K562 (cell line): Measurements from ENCODE around the gene EFNA1. TPM values are rescaled to one million over a fixed set of nuclear protein-coding genes. Genes with fewer than 3 reads are reported as not detected.
A peak's percentile ranks its signal among the peaks of the same experiment; 100 is the strongest.

Source experiments
- ASH1L ChIP-seq: fragments of 450-650 bp; IDR thresholded peaks from 2 replicates; pipeline ENCODE4 v1.6.1; 2018; ENCODE audit warnings: borderline replicate concordance, mild to moderate bottlenecking, low read depth; ENCODE audit not compliant: partially characterized antibody
- BHLHE40 ChIP-seq: IDR thresholded peaks from 2 replicates; pipeline ENCODE4 v1.6.1; 2011; ENCODE audit warnings: low read length, improper control_type of control experiment
- DDX20 ChIP-seq: fragments of 450-650 bp; IDR thresholded peaks from 2 replicates; pipeline ENCODE4 v1.6.1; 2016; ENCODE audit warnings: missing genetic modification characterization, low read depth, mild to moderate bottlenecking, missing compliant biosample characterization, moderate library complexity
- FIP1L1 ChIP-seq: fragments of 200-400 bp; formaldehyde crosslinking; IDR thresholded peaks from 2 replicates; pipeline ENCODE4 v1.6.1; 2018; ENCODE audit warnings: mild to moderate bottlenecking, low read depth, low read length; ENCODE audit not compliant: poor library complexity, severe bottlenecking
- FOXM1 ChIP-seq, 2 experiments: fragments of 450-650 bp in 1 of 2; sonication (generic) in 1 of 2; formaldehyde crosslinking in 1 of 2; IDR thresholded peaks; 2 replicates each; pipeline versions ENCODE4 v1.6.1 to v1.9.0; 2017 to 2022; ENCODE audit warnings: low read depth in 2 of 2, mild to moderate bottlenecking in 2 of 2, missing genetic modification reagents in 1 of 2, moderate library complexity in 1 of 2
- RB1 ChIP-seq: fragments of 450-650 bp; IDR thresholded peaks from 2 replicates; pipeline ENCODE4 v1.6.1; 2017; ENCODE audit warnings: low read depth, mild to moderate bottlenecking
- TAF9B ChIP-seq: fragments of 450-650 bp; IDR thresholded peaks from 2 replicates; pipeline ENCODE4 v1.6.1; 2018; ENCODE audit warnings: mild to moderate bottlenecking; ENCODE audit not compliant: partially characterized antibody
- TEAD1 ChIP-seq, 2 experiments: fragments of 450-650 bp in 1 of 2; sonication (generic) in 1 of 2; formaldehyde crosslinking; IDR thresholded peaks; 2 replicates each; pipeline versions ENCODE4 v1.4.0 to v1.8.0; 2020 to 2022; ENCODE audit warnings: mild to moderate bottlenecking in 2 of 2, missing genetic modification reagents in 1 of 2
- ZBTB1 ChIP-seq: sonication (generic); formaldehyde crosslinking; IDR thresholded peaks from 2 replicates; pipeline ENCODE4 v1.8.1; 2023; ENCODE audit warnings: missing genetic modification reagents, low read depth, mild to moderate bottlenecking, borderline replicate concordance
- ZNF143 ChIP-seq: sonication (generic); formaldehyde crosslinking; IDR thresholded peaks from 2 replicates; pipeline ENCODE4 v1.9.0; 2022; ENCODE audit warnings: mild to moderate bottlenecking, missing genetic modification reagents
- ZNF354B ChIP-seq: fragments of 250-450 bp; sonication (Bioruptor Pico); IDR thresholded peaks from 2 replicates; pipeline ENCODE4 v1.4.0; 2020
- polyA plus RNA-seq, 8 experiments: library from polyadenylated mRNA; depleted of rRNA in 4 of 8; stranded (reverse) in 5 of 8; unstranded in 3 of 8; fragments of >200 nt; fragmentation: Nextera tagmentation in 2 of 8; fragmentation: Illumina TruSeq in 1 of 8; extraction: Ambion mirVana in 2 of 8; extraction: Trizol in 1 of 8; gene quantifications; 2 replicates each; pipeline versions ENCODE4 v1.2.1 to v1.2.3, GENCODE V29; 2011 to 2014; ENCODE audit warnings: inconsistent platforms in 1 of 8, missing spikeins in 1 of 8
- total RNA-seq, 7 experiments: library from RNA; depleted of rRNA in 6 of 7; stranded (reverse); fragments of >200 nt in 6 of 7; fragmentation: Illumina TruSeq in 2 of 7; extraction: Trizol in 2 of 7; gene quantifications; 2 replicates each; pipeline versions ENCODE4 v1.2.1 to v1.2.3, GENCODE V29; 2011 to 2021; ENCODE audit warnings: low replicate concordance in 1 of 7
- TF ChIP-seq, protein P1 (sequence below), 2 experiments: fragments of 250-450 bp in 1 of 2; fragments of 450-650 bp in 1 of 2; sonication (Bioruptor Pico) in 1 of 2; IDR thresholded peaks; 2 replicates each; pipeline versions ENCODE4 v1.6.1 to v1.8.0; 2016 to 2021; ENCODE audit warnings: mild to moderate bottlenecking in 2 of 2, moderate library complexity in 2 of 2, missing compliant biosample characterization in 1 of 2, missing genetic modification characterization in 1 of 2
- TF ChIP-seq, protein P2 (sequence below), 2 experiments: fragments of 450-650 bp; formaldehyde crosslinking in 1 of 2; IDR thresholded peaks; 2 replicates each; pipeline versions ENCODE4 v1.4.0 to v1.6.1; 2014 to 2020; ENCODE audit warnings: mild to moderate bottlenecking in 2 of 2, borderline replicate concordance in 1 of 2, low read depth in 1 of 2
- TF ChIP-seq, protein P3 (sequence below): sonication (generic); formaldehyde crosslinking; IDR thresholded peaks from 2 replicates; pipeline ENCODE4 v1.9.0; 2022; ENCODE audit warnings: mild to moderate bottlenecking, missing genetic modification reagents
- TF ChIP-seq, protein P4 (sequence below): sonication (generic); formaldehyde crosslinking; IDR thresholded peaks from 2 replicates; pipeline ENCODE4 v1.9.0; 2022; ENCODE audit warnings: mild to moderate bottlenecking, missing genetic modification reagents

Gene EFNA1
- total and polyA plus RNA-seq, 9 of the 15 experiments (the other 6 are each of a cell fraction or from before 2014, with no cell fraction given): 2.1 to 9.3 (median 3.0) TPM

DNA sequence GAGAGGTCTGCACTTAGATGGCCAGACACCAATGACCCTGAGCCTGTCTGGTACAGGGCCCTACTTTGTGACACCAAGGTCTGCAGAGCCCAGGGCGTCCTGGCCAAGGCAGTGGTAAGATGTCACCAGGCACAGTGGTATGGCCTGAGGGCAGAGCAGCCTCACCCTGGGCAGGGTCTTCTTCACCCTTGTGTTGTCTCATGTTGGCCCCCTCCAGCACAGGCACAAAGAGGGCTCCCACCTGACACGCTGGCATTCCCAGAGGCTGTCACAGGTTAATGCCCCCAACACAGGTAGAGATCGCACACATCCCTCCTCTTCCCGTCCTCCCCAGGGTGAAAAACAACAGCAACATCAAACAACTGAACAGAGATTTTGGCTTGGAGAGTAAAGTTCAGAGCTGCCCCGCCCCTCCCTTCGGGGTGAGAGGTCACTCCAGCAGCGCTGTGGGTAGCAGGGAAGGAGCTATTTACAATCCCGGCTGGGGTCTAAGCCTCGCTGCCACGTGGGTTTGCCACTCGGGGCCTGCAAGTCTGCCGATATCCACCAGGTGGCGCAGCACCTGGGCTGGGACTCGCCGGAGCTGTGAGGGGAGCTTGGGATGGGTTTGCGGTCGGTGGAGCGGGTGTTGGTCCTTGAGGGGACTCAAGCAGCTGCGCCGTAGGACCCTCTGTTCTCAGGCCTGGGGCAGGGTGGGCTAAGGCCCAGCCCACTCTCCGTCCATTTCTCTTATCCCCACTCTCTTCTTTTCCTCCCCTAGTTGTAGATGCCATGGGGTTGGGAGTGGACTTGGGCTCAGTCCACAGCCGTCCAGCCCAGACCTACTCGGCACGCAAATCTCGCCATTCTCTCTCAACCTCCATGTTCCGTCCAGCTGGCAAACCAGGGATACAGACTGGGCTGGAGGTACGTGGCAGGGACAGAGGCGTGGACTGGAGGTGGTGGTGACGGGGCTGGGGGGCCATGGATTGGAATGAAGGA is 36.3 kb upstream of the EFNA1 start (continued):
- TF ChIP-seq TEAD1 (CRISPR knock-in tag; IDR thresholded peaks at IDR 0.05) (peak in 1 of 2 experiments; percentile 61; a peak in 1 of 4 replicates), BHLHE40 (0 out of 2 replicates have a peak, but pooled peaks have one; percentile 12), FIP1L1 (no peak), ZNF354B (CRISPR knock-in tag) (no peak), RB1 (peak; percentile 34; the same call in 1 of the 2 replicates), FOXM1 (IDR thresholded peaks at IDR 0.05; ENCODE audit: low read depth) (no peak), FOXM1 (CRISPR knock-in tag; IDR thresholded peaks at IDR 0.05; ENCODE audit: low read depth) (no peak), ASH1L (no peak), DDX20 (no peak), ZNF143 (CRISPR knock-in tag) (no peak), ZBTB1 (CRISPR knock-in tag) (no peak), TAF9B (no peak)
- TF ChIP-seq, protein P1, sequence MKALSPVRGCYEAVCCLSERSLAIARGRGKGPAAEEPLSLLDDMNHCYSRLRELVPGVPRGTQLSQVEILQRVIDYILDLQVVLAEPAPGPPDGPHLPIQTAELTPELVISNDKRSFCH (CRISPR knock-in tag; IDR thresholded peaks at IDR 0.05): no peak
- TF ChIP-seq, protein P1 (tag; IDR thresholded peaks at IDR 0.05): 0 out of 2 replicates have a peak, but pooled peaks have one; percentile 29
- TF ChIP-seq, protein P2, sequence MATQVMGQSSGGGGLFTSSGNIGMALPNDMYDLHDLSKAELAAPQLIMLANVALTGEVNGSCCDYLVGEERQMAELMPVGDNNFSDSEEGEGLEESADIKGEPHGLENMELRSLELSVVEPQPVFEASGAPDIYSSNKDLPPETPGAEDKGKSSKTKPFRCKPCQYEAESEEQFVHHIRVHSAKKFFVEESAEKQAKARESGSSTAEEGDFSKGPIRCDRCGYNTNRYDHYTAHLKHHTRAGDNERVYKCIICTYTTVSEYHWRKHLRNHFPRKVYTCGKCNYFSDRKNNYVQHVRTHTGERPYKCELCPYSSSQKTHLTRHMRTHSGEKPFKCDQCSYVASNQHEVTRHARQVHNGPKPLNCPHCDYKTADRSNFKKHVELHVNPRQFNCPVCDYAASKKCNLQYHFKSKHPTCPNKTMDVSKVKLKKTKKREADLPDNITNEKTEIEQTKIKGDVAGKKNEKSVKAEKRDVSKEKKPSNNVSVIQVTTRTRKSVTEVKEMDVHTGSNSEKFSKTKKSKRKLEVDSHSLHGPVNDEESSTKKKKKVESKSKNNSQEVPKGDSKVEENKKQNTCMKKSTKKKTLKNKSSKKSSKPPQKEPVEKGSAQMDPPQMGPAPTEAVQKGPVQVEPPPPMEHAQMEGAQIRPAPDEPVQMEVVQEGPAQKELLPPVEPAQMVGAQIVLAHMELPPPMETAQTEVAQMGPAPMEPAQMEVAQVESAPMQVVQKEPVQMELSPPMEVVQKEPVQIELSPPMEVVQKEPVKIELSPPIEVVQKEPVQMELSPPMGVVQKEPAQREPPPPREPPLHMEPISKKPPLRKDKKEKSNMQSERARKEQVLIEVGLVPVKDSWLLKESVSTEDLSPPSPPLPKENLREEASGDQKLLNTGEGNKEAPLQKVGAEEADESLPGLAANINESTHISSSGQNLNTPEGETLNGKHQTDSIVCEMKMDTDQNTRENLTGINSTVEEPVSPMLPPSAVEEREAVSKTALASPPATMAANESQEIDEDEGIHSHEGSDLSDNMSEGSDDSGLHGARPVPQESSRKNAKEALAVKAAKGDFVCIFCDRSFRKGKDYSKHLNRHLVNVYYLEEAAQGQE (IDR thresholded peaks at IDR 0.05; ENCODE audit: borderline replicate concordance): peak; percentile 79
- TF ChIP-seq, protein P2 (CRISPR knock-in tag; IDR thresholded peaks at IDR 0.05; ENCODE audit: low read depth): no peak
- TF ChIP-seq, protein P3, sequence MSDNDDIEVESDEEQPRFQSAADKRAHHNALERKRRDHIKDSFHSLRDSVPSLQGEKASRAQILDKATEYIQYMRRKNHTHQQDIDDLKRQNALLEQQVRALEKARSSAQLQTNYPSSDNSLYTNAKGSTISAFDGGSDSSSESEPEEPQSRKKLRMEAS (CRISPR knock-in tag): peak; percentile 92
- TF ChIP-seq, protein P4, sequence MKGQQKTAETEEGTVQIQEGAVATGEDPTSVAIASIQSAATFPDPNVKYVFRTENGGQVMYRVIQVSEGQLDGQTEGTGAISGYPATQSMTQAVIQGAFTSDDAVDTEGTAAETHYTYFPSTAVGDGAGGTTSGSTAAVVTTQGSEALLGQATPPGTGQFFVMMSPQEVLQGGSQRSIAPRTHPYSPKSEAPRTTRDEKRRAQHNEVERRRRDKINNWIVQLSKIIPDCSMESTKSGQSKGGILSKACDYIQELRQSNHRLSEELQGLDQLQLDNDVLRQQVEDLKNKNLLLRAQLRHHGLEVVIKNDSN (CRISPR knock-in tag): peak; percentile 82
